ENCODE measurements around the gene GNRH2.
"Not testable (repeated sequence)": the region's sequence is repeated elsewhere in the genome, so short reads cannot be mapped to it uniquely, and the experiment has no call there.

The GNRH2 gene, protein sequence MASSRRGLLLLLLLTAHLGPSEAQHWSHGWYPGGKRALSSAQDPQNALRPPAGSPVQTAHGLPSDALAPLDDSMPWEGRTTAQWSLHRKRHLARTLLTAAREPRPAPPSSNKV

GRCh38 chr20:3043322-3043721 is at the start of gene GNRH2:
GNRH2 (plus strand) TSS chr20:3043622; CDS start chr20:3044415, 793 bp downstream.
- no peak for DNase-seq

DNA sequence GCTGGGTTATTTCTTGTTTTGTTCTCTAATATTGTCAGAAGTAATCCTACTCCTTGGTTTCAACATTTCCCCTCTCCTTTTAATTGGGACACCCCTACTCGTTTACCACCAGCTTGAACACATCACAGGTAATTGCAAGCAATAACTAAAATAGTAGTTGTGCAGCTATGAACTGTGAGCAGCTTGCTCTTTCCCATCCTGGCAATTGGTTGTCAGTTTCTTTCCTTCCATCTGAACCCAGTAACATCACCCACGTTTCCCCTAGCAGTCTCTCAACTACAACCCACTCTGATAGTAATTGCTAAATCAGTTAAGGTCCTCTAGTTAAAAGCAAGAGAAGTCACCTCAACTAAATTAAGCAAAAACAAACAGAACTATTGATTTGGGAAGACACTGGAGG is 47.6 kb upstream of the GNRH2 start:
- no peak for DNase-seq

DNA sequence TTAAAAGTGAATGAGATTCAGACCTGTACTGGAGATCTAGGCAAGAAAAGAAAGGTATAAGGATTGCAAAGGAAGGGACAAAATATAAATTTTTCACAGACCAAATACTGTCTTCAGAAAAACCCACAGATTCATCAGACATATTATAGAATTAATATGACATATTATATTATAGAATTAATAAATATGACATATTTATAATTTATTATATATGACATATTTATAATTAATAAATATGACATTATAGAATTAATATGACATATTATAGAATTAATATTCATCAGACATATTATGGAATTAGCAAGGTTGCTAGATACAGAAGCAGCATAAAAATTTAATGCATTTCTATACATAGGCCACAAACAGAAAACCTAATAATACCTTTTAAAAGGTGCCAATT is 44.7 kb upstream of the GNRH2 start:
- no peak for DNase-seq

DNA sequence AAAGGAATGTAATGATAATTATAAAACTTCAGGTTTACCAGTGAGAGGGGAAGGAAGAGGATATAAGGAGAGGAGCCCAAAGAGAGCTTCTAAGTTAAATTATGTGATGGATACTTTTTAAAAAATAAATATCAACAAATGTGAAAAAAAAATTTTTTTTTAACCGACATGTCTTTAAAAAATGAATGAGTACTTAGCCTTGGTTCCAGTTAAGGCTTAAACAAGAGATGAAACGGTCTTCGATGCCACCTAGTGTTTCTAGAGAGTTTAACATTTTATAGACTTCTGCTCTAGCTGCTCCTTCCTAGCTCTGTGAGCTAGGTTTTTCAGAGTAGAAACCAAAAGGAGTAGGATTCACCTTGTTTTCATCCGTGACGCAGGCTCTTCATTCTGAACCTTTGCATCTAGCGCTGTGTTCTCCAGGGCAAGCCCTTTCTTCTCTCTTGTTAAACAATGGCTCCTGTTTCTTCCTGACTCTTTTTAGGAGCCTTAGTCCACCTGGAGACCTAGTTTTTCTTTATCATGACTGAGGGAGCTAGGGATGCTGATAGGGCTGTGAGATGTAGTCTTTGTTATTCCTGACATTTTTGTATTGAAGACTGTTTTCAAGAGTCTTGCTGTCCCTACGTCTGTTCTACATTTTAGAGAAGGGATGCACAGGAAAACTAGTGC is 42.4 kb upstream of the GNRH2 start:
- DNase-seq, result peak; percentile 84

DNA sequence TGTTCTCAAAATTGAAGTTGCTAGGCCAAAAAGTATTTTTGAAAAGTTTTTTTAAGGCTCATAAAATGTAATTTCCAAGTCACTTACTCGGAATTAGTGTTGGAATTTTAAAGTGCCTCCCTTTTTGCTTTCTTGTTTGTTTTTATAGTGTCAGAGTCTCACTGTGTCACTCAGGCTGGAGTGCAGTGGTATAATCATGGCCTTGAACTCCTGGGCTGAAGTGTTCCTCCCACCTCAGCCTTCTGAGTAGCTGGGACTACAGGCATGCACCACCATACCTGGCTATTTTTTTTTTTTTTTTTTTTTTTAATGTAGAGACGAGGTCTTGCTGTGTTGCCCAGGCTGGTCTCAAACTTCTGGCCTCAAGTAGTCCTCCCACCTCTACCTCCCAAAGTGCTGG is 40.0 kb upstream of the GNRH2 start:
- DNase-seq, result no peak

- DNase-seq, result peak; percentile 34
Observed at GRCh38 chr20:3010985-3011723, 32.3 kb upstream of the GNRH2 start.

- DNase-seq, result no peak
Observed at GRCh38 chr20:3011752-3012151, 31.7 kb upstream of the GNRH2 start.

- no peak for DNase-seq
Observed at GRCh38 chr20:3013771-3014170, 29.7 kb upstream of the GNRH2 start.

- no peak for DNase-seq
Observed at GRCh38 chr20:3014179-3014578, 29.2 kb upstream of the GNRH2 start.

- no peak for DNase-seq
Observed at GRCh38 chr20:3014662-3015061, 28.8 kb upstream of the GNRH2 start.

- not testable (repeated sequence) for DNase-seq
Observed at GRCh38 chr20:3015302-3015701, 28.1 kb upstream of the GNRH2 start.

DNA sequence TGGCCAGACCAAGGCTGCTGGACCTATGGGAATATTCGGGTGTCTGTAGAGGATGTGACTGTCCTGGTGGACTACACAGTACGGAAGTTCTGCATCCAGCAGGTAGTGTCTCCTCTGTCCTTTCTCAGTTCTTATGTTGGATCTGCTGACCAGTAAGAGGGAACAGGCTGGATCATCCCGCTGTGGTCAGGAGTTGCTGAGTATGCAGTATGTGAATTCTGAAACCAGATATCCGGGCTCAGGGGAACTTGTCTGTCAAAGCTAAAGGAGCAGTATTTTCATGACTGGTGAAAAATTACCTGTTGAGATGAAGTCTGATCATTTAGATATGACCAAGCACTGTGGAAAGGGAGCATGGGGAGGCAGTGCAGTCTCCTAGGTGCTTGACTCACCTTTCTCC is 22.1 kb upstream of the GNRH2 start:
- DNase-seq, result no peak

DNA sequence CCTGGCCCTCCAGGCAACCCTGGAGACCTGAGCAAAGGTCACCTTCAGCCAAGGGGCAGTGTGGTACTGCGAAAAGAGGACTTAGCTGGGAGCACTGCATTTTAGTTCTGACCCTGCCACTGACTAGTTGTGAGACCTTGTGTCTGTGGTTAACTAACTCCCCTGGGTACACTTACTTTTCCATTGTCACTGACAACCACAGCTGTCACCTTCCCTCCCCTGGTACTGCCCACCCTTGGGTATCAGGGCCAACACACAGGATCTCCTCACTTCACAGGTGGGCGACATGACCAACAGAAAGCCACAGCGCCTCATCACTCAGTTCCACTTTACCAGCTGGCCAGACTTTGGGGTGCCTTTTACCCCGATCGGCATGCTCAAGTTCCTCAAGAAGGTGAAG is 21.6 kb upstream of the GNRH2 start:
- DNase-seq, result no peak

- peak; percentile 86 for DNase-seq
Observed at GRCh38 chr20:3022559-3023490, 20.6 kb upstream of the GNRH2 start.

DNA sequence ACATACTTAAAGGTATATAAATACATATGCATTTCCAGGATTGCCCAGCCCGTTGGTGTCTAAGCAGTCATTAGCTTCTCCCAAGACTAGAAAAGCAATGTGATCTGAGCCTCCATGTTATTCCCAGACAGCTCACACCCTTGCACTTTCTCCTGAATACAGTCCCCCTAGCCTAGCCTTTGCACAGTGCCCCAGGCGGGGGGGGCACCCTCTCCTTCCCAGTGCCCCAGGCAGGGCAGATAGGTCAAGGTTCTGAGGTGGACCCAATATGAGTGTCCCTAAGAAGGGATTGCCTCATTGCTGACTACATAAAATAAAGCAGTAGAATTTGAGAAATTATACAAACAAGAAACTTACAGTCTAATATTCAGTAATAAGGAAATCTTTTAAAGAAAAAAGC is 15.4 kb upstream of the GNRH2 start:
- DNase-seq, result no peak

- DNase-seq, result no peak
Observed at GRCh38 chr20:3031524-3032147, 11.8 kb upstream of the GNRH2 start.

DNA sequence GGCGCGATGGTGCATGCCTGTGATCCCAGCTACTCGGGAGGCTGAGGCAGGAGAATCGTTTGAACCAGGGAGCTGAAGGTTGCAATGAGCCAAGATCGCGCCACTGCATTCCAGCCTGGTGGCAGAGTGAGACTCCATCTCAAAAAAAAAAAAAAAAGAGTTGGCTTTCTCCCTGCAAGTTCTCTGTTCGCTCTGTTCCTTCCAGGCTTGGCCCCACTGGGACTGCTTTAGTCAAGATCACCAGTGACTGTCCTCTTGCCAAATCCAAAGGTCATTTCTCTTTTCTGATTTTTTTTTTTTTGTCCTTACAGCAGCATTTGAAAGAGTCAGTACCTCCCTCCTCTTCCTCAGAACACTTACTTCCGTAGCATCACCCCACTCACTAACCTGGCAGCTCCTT is 10.8 kb upstream of the GNRH2 start:
- no peak for DNase-seq

DNA sequence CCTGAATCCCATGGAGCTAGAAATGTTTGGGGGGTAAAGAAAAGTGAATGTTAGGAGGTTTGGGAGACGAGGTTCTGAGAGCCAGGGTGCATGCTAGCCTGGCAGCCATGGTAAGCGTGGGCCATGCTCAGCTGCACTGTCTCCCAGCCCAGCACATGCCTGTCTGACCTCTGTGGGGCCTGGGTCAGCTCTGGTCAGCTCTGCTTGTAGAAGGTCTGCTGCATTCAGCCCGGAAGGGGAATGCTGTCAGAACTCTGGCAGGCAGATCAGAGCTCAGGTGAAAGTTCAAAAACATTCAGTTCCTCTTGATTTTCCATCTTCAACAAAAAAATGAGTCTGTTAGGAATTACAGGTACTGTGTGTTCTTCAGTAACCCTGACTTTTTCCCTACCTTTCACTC is 5.8 kb upstream of the GNRH2 start:
- no peak for DNase-seq

- no peak for DNase-seq
Observed at GRCh38 chr20:3038454-3038853, 5.0 kb upstream of the GNRH2 start.

DNA sequence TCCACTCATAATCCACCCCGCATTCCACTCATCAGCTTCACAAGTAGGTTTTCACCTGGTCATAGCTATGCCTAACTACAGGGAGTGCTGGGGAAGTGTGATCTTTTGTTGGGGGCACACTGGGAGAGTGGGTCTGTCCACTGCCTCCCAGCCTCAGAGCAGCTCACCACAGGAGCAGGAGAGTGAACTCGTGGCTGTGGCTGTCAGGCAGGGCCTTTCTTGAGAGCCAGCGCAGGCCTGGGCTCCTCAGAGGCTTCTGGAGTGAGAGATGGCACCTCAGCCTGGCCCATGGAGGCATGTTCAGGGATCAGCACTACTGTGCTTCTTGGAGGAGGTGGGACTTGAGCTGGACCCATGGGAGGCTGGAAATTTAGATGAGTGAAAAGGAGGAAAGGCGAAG is 4.0 kb upstream of the GNRH2 start:
- no peak for DNase-seq

DNA sequence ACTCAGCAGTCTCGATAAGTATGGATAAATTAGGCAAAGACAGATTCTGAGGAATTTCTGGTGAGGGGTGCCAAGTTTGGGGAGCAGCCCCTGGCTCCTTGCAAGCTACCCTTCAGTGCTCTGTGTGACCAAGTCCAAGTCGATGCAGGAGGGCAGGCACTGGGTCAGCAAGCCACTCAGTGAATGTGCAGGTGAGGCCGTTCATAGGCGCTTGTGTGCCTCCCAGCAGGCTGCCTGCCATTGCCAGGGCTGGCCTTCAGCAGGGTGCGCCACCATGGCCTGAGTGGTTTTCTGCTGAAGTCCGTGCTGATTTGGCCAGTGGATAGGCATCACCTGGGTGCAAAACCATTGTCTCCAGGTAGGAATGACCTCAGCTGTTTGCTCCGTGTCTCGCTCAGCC is 3.3 kb upstream of the GNRH2 start:
- DNase-seq, result no peak

DNA sequence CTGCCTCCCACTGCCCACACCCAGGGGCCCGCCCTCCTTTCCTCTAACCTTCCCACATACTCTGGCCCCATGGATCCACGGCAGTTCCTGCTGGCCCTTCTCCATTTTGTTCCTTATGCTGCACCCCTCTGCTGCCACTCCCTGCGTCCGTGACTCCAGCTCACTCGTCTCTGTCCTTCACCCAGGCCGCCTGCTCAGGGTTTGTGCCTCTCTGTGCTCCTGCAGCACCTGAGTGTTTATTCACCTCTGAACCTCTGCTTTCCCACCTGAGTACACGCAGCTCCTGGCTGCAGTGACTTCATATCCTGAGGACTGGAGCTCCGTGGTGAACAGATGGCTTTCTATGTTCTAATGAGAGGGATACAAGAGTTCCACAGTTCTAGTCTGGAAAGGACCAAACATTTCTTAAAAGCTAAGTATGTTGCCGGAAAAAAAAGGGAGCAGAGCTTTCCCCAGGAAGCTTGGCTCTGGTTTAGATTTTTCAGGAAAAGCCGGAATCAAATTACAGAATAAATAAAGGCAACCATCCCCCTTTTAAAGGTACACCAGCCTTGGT is 1.5 kb upstream of the GNRH2 start:
- peak; percentile 92 for DNase-seq

- DNase-seq, result no peak
Observed at GRCh38 chr20:3042625-3043024, 797 bp upstream of the GNRH2 start.

Measured in DMS53 (cell line).